Activated T-helper 1 cell treated with anti-CD3 and anti-CD28 coated beads, Interleukin-12 subunit alpha, Interleukin-12 subunit beta, Interleukin-2, Interleukin-4 antibody, amounts not matched to agents 30 ng/mL and 10 ng/mL and 1 ng/mL, durations not matched to agents 14 hours and 24 hours and 36 hours (primary cell): ENCODE data around the gene HABP2. TPM values are rescaled to one million over a fixed set of nuclear protein-coding genes. Genes with fewer than 3 reads are reported as not detected.

Source experiments
- DNase-seq: peaks from one replicate; pipeline ENCODE4 v3.0.0; 2021; ENCODE audit warnings: low spot score
- H3K27ac Mint-ChIP-seq: one replicate; pipeline ENCODE4 v1.8.0; 2021; ENCODE audit warnings: mild to moderate bottlenecking, mixed read lengths
- H3K27me3 Mint-ChIP-seq: one replicate; pipeline ENCODE4 v1.8.0; 2022; ENCODE audit warnings: mild to moderate bottlenecking, moderate library complexity, mixed read lengths; ENCODE audit not compliant: insufficient read depth
- H3K36me3 Mint-ChIP-seq: one replicate; pipeline ENCODE4 v1.8.0; 2021; ENCODE audit warnings: low read depth, mixed read lengths
- H3K4me1 Mint-ChIP-seq: one replicate; pipeline ENCODE4 v1.8.0; 2021; ENCODE audit warnings: low read depth, mixed read lengths
- H3K4me3 Mint-ChIP-seq: one replicate; pipeline ENCODE4 v1.8.0; 2021; ENCODE audit warnings: mild to moderate bottlenecking, moderate library complexity, mixed read lengths
- H3K9me3 Mint-ChIP-seq: one replicate; pipeline ENCODE4 v1.8.0; 2021; ENCODE audit warnings: mixed read lengths
- intact Hi-C: fragments of 100-400 bp; cut with micrococcal nuclease; formaldehyde crosslinking; loops from one replicate; pipeline ENCODE4 v1.15.1; 2024
- total RNA-seq: library from RNA; stranded (reverse); gene quantifications from 2 replicates; pipeline ENCODE4 v1.2.3, GENCODE V29; 2022

HABP2 gene
- total RNA-seq, 1 donor from 2014 or later, result not detected

GRCh38 chr10:113619401-113619800, 66.5 kb downstream of the HABP2 start:
- Mint-ChIP-seq H3K4me3 (no peak overlapping the region), H3K27me3 (peaks cover 22% of the 10 kb centered on the region), H3K4me1 (no peaks in the 10 kb centered on the region), H3K27ac (no peak overlapping the region), H3K9me3 (no peaks in the 10 kb centered on the region), H3K36me3 (no peaks in the 10 kb centered on the region)
- intact Hi-C loops, result no loop called here
- DNase-seq, result no peak

GRCh38 chr10:113620511-113620910, 67.7 kb downstream of the HABP2 start:
- no peaks in the 10 kb centered on the region for H3K36me3 Mint-ChIP-seq
- no peak overlapping the region for H3K4me3 Mint-ChIP-seq
- H3K27ac Mint-ChIP-seq, result no peak overlapping the region
- intact Hi-C loops, result no loop called here
- H3K9me3 Mint-ChIP-seq, result no peaks in the 10 kb centered on the region
- DNase-seq, result no peak
- H3K4me1 Mint-ChIP-seq, result no peaks in the 10 kb centered on the region
- peaks cover 22% of the 10 kb centered on the region for H3K27me3 Mint-ChIP-seq

- Mint-ChIP-seq H3K36me3 (no peaks in the 10 kb centered on the region), H3K27ac (no peak overlapping the region)
- intact Hi-C loops, result no loop called here
These were observed 68.1 kb downstream of the HABP2 start for GRCh38 chr10:113620936-113621335.

GRCh38 chr10:113621799-113622198, 68.9 kb downstream of the HABP2 start:
- no peaks in the 10 kb centered on the region for H3K36me3 Mint-ChIP-seq
- no peak for DNase-seq

More at GRCh38 chr10:113620936-113621335, 68.1 kb downstream of the HABP2 start:
- no peak overlapping the region for H3K4me3 Mint-ChIP-seq
- no peak for DNase-seq
- no peaks in the 10 kb centered on the region for H3K9me3 Mint-ChIP-seq
- peaks cover 20% of the 10 kb centered on the region for H3K27me3 Mint-ChIP-seq
- H3K4me1 Mint-ChIP-seq, result no peaks in the 10 kb centered on the region

GRCh38 chr10:113622831-113623230, 70.0 kb downstream of the HABP2 start:
- no peak for DNase-seq

More at GRCh38 chr10:113621799-113622198, 68.9 kb downstream of the HABP2 start:
- Mint-ChIP-seq H3K4me3 (no peak overlapping the region), H3K27me3 (peaks cover 13% of the 10 kb centered on the region), H3K27ac (no peak overlapping the region), H3K9me3 (no peaks in the 10 kb centered on the region), H3K4me1 (no peaks in the 10 kb centered on the region)
- intact Hi-C loops, result no loop called here

GRCh38 chr10:113625461-113626186, 72.8 kb downstream of the HABP2 start:
- no peak overlapping the region for H3K4me3 Mint-ChIP-seq
- H3K36me3 Mint-ChIP-seq, result no peaks in the 10 kb centered on the region
- intact Hi-C loops, result no loop called here
- H3K9me3 Mint-ChIP-seq, result no peaks in the 10 kb centered on the region
- H3K27me3 Mint-ChIP-seq, result peaks cover 5% of the 10 kb centered on the region
- DNase-seq, result no peak
- no peak overlapping the region for H3K27ac Mint-ChIP-seq
- H3K4me1 Mint-ChIP-seq, result no peaks in the 10 kb centered on the region

More at GRCh38 chr10:113622831-113623230, 70.0 kb downstream of the HABP2 start:
- intact Hi-C loops, result no loop called here
- Mint-ChIP-seq H3K4me1 (no peaks in the 10 kb centered on the region), H3K27ac (no peak overlapping the region), H3K4me3 (no peak overlapping the region), H3K9me3 (no peaks in the 10 kb centered on the region), H3K27me3 (peaks cover 8% of the 10 kb centered on the region), H3K36me3 (no peaks in the 10 kb centered on the region)

GRCh38 chr10:113626809-113627355, 74.0 kb downstream of the HABP2 start:
- H3K4me3 Mint-ChIP-seq, result no peak overlapping the region
- no peak overlapping the region for H3K27ac Mint-ChIP-seq
- H3K36me3 Mint-ChIP-seq, result no peaks in the 10 kb centered on the region
- peaks cover 2% of the 10 kb centered on the region for H3K27me3 Mint-ChIP-seq
- DNase-seq, result no peak
- no peaks in the 10 kb centered on the region for H3K4me1 Mint-ChIP-seq
- intact Hi-C loops, result no loop called here
- H3K9me3 Mint-ChIP-seq, result no peaks in the 10 kb centered on the region

GRCh38 chr10:113627836-113628235, 75.0 kb downstream of the HABP2 start:
- no peak overlapping the region for H3K27ac Mint-ChIP-seq
- peaks cover 7% of the 10 kb centered on the region for H3K27me3 Mint-ChIP-seq
- no peak overlapping the region for H3K4me3 Mint-ChIP-seq
- no peaks in the 10 kb centered on the region for H3K36me3 Mint-ChIP-seq
- H3K9me3 Mint-ChIP-seq, result no peaks in the 10 kb centered on the region
- intact Hi-C loops, result no loop called here
- no peaks in the 10 kb centered on the region for H3K4me1 Mint-ChIP-seq
- no peak for DNase-seq

GRCh38 chr10:113628607-113629153, 75.8 kb downstream of the HABP2 start:
- Mint-ChIP-seq H3K4me1 (no peaks in the 10 kb centered on the region), H3K9me3 (no peaks in the 10 kb centered on the region), H3K36me3 (no peaks in the 10 kb centered on the region), H3K27me3 (peaks cover 9% of the 10 kb centered on the region), H3K4me3 (no peak overlapping the region), H3K27ac (no peak overlapping the region)
- intact Hi-C loops, result no loop called here
- DNase-seq, result no peak

- no peak overlapping the region for H3K27ac Mint-ChIP-seq
- intact Hi-C loops, result no loop called here
- DNase-seq, result no peak
- no peaks in the 10 kb centered on the region for H3K4me1 Mint-ChIP-seq
- H3K4me3 Mint-ChIP-seq, result no peak overlapping the region
- no peaks in the 10 kb centered on the region for H3K36me3 Mint-ChIP-seq
- H3K27me3 Mint-ChIP-seq, result peaks cover 9% of the 10 kb centered on the region
- H3K9me3 Mint-ChIP-seq, result no peaks in the 10 kb centered on the region
These were observed 78.2 kb downstream of the HABP2 start for GRCh38 chr10:113630929-113631533.

GRCh38 chr10:113631684-113632367, 79.0 kb downstream of the HABP2 start:
- intact Hi-C loops, result no loop called here
- no peak for DNase-seq
- H3K9me3 Mint-ChIP-seq, result no peaks in the 10 kb centered on the region
- H3K27ac Mint-ChIP-seq, result no peak overlapping the region
- peaks cover 9% of the 10 kb centered on the region for H3K27me3 Mint-ChIP-seq
- no peak overlapping the region for H3K4me3 Mint-ChIP-seq
- H3K36me3 Mint-ChIP-seq, result no peaks in the 10 kb centered on the region
- no peaks in the 10 kb centered on the region for H3K4me1 Mint-ChIP-seq
